Endothelial cell of umbilical vein (primary cell): ENCODE results near the gene GPRC6A.

Experiments
- POLR2A ChIP-seq: IDR thresholded peaks from 2 replicates; pipeline ENCODE4 v1.6.1; 2012; ENCODE audit warnings: low read depth, mild to moderate bottlenecking, control low read depth, low read length
- POLR2AphosphoS5 ChIP-seq: IDR thresholded peaks from 2 replicates; pipeline ENCODE4 v1.6.1; 2012; ENCODE audit warnings: low read depth, mild to moderate bottlenecking, control low read depth, low read length, moderate library complexity; ENCODE audit not compliant: insufficient read depth
- TF ChIP-seq, protein P1 (sequence below): IDR thresholded peaks from 2 replicates; pipeline ENCODE4 v1.6.1; 2011; ENCODE audit not compliant: insufficient read depth, insufficient read length
- TF ChIP-seq, protein P2 (sequence below), 2 donors: IDR thresholded peaks; 1 replicate in 1 of 2; 2 replicates in 1 of 2; pipeline ENCODE4 v1.5.1; 2011; ENCODE audit warnings: low read length in 2 of 2, mild to moderate bottlenecking in 2 of 2, moderate library complexity in 2 of 2, control low read depth in 1 of 2, inconsistent platforms in 1 of 2, low read depth in 1 of 2; ENCODE audit not compliant: insufficient read depth in 1 of 2; ENCODE audit errors: extremely low read depth in 1 of 2

DNA sequence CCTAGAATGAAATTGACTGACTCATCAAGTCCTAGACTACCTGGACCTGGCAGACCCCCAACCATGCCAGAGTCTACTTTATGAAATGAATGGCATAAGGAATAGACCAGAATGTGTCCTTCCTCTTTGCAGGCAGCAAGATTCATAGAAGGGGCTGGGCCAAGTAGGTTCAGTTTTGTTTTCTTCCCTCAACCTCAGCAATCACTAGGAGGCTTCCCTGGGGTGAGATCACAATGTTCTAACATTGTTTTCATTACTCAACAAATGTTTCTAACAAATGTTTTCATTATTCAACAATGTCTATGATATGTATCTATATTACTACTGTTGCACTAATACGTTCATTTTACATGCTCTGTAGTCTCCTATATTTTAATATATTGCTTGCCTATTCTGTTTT lies 55.0 kb downstream of the GPRC6A start:
- TF ChIP-seq, protein P1, sequence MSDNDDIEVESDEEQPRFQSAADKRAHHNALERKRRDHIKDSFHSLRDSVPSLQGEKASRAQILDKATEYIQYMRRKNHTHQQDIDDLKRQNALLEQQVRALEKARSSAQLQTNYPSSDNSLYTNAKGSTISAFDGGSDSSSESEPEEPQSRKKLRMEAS = no peak
- TF ChIP-seq POLR2AphosphoS5 (no peak), POLR2A (no peak)
- TF ChIP-seq, protein P2, sequence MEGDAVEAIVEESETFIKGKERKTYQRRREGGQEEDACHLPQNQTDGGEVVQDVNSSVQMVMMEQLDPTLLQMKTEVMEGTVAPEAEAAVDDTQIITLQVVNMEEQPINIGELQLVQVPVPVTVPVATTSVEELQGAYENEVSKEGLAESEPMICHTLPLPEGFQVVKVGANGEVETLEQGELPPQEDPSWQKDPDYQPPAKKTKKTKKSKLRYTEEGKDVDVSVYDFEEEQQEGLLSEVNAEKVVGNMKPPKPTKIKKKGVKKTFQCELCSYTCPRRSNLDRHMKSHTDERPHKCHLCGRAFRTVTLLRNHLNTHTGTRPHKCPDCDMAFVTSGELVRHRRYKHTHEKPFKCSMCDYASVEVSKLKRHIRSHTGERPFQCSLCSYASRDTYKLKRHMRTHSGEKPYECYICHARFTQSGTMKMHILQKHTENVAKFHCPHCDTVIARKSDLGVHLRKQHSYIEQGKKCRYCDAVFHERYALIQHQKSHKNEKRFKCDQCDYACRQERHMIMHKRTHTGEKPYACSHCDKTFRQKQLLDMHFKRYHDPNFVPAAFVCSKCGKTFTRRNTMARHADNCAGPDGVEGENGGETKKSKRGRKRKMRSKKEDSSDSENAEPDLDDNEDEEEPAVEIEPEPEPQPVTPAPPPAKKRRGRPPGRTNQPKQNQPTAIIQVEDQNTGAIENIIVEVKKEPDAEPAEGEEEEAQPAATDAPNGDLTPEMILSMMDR (IDR thresholded peaks at IDR 0.05; ENCODE audit: extremely low read depth in 1 of 2, insufficient read depth in 1 of 2, low read depth in 1 of 2, low read length in 2 of 2) = no peak
